BLaER1 treated with 17β-estradiol and CSF1 and Interleukin-3, amounts not matched to agents 10 nM and 100 nM (cell line): ENCODE results near the gene USH2A.

Experiments used
- H3K27ac ChIP-seq, 11 experiments: shearing (Covaris generic); formaldehyde crosslinking; 2 replicates each; pipeline ENCODE4 v1.8.1; 2022
- H3K27me3 ChIP-seq, 11 experiments: shearing (Covaris generic); formaldehyde crosslinking; 2 replicates each; pipeline ENCODE4 v1.8.1; 2022
- H3K36me3 ChIP-seq, 11 experiments: shearing (Covaris generic); formaldehyde crosslinking; 2 replicates each; pipeline ENCODE4 v1.8.1; 2022
- H3K4me1 ChIP-seq, 10 experiments: shearing (Covaris generic); formaldehyde crosslinking; 2 replicates each; pipeline ENCODE4 v1.8.1; 2022
- H3K4me2 ChIP-seq, 11 experiments: shearing (Covaris generic); formaldehyde crosslinking; 2 replicates each; pipeline ENCODE4 v1.8.1; 2022
- H3K4me3 ChIP-seq, 10 experiments: shearing (Covaris generic); formaldehyde crosslinking; 2 replicates each; pipeline ENCODE4 v1.8.1; 2022
- H3K9ac ChIP-seq, 11 experiments: shearing (Covaris generic); formaldehyde crosslinking; 2 replicates each; pipeline ENCODE4 v1.8.1; 2022
- H3K9me3 ChIP-seq, 11 experiments: shearing (Covaris generic); formaldehyde crosslinking; replicated peaks in 1 of 11; 2 replicates each; pipeline ENCODE4 v1.8.1; 2022
- H4K20me1 ChIP-seq, 11 experiments: shearing (Covaris generic); formaldehyde crosslinking; 2 replicates each; pipeline ENCODE4 v1.8.1; 2022
- Cebpa-rat ChIP-seq, 11 experiments: shearing (Covaris generic); IDR thresholded peaks; 2 replicates each; pipeline ENCODE4 v1.8.1; 2022

Gene USH2A

DNA sequence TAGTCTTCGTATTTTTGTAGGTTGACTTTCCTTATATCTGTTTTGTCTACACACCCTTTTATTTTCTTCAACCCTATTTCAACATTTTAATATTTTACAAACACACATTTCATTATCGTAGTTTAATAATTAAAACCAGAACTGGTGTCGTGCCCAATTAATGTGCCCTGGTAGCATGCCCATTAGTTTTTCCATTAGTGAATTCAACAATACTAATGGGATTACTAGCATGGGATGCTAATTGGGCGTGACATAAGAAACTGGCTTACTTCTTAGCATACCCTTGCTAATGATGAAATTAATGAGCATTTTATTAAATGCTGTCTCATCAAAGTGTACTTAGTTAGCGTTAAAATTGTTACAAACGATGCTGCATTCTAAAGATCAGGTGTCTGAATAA lies 332.7 kb downstream of the USH2A start:
- TF ChIP-seq Cebpa-rat (IDR thresholded peaks at IDR 0.05) = no peak
- Histone ChIP-seq H3K4me3 (no peak overlapping the region), H3K36me3 (no peaks in the 10 kb centered on the region), H3K4me2 (no peak overlapping the region), H3K4me1 (no peaks in the 10 kb centered on the region), H4K20me1 (no peaks in the 10 kb centered on the region), H3K9me3 (no peaks in the 10 kb centered on the region), H3K9ac (no peak overlapping the region), H3K27ac (no peak overlapping the region), H3K27me3 (no peaks in the 10 kb centered on the region)

DNA sequence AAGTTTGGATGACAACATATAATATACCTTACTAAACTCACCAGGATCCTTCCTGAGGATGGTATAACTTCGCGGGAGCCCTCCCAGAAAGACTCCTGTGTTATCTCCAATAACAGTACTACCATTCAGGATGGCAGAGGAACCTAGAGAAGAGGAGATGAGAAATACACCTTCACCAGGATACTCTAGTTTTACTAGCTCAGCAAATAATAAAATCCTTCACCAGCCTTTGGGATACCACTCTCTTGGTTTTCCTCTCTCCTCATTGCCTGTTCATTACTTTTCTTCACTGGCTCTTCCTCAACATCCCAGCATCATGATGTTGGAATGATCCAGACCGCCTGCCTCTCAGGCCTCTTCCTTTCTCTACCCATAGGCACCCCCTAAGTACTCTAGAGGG lies 336.6 kb downstream of the USH2A start:
- H4K20me1 ChIP-seq = no peaks in the 10 kb centered on the region
- no peaks in the 10 kb centered on the region for H3K9me3 ChIP-seq
- no peak overlapping the region for H3K9ac ChIP-seq
- H3K36me3 ChIP-seq = no peaks in the 10 kb centered on the region
- no peak overlapping the region for H3K4me3 ChIP-seq
- H3K27ac ChIP-seq = no peak overlapping the region
- H3K27me3 ChIP-seq = no peaks in the 10 kb centered on the region
- no peaks in the 10 kb centered on the region for H3K4me1 ChIP-seq
- no peak for TF ChIP-seq Cebpa-rat (IDR thresholded peaks at IDR 0.05)
- no peak overlapping the region for H3K4me2 ChIP-seq

DNA sequence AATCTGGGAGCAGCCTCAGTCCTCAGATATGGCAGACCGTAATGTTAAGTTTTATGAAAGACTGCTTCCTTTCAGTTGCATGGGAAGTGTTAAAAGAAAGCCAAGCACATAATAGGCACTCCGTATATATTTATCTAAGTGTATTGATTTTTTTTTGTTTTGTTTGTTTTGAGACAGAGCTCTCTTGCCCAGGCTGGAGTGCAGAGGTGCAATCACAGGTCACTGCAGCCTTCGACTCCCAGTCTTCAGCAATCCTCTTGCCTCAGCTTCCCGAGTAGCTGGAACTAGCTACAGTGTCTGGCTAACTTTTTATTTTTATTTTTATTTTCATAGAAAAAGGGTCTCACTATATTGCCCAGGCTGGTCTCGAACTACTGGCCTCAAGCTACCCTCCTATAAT lies 341.8 kb downstream of the USH2A start:
- no peaks in the 10 kb centered on the region for H4K20me1 ChIP-seq
- H3K9ac ChIP-seq = no peak overlapping the region
- no peak overlapping the region for H3K27ac ChIP-seq
- no peaks in the 10 kb centered on the region for H3K4me1 ChIP-seq
- H3K27me3 ChIP-seq = no peaks in the 10 kb centered on the region
- no peaks in the 10 kb centered on the region for H3K9me3 ChIP-seq
- H3K4me3 ChIP-seq = no peak overlapping the region
- H3K36me3 ChIP-seq = no peaks in the 10 kb centered on the region
- TF ChIP-seq Cebpa-rat (IDR thresholded peaks at IDR 0.05) = no peak
- no peak overlapping the region for H3K4me2 ChIP-seq

DNA sequence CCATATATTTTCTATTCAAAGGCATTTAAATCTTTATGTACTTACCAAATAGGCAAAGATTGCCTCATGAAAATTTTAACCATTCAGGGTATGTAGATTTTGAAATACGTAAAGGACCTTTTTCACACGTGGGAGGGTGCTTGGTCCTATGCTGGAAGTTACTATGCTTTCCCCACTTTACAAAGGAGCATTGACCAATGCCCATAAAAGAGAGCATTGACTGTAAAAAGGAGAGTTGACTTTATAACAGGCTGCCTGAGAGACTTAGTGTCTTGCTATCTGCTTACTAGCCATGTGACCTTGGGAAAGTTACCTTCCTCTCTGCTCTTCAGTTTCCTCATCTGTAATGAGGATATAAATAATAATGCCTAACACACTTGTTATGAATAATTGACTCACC lies 346.5 kb downstream of the USH2A start:
- H3K27me3 ChIP-seq = no peaks in the 10 kb centered on the region
- H3K9me3 ChIP-seq = no peaks in the 10 kb centered on the region
- no peak overlapping the region for H3K27ac ChIP-seq
- TF ChIP-seq Cebpa-rat (IDR thresholded peaks at IDR 0.05) = no peak
- H3K36me3 ChIP-seq = no peaks in the 10 kb centered on the region
- no peak overlapping the region for H3K9ac ChIP-seq
- no peaks in the 10 kb centered on the region for H4K20me1 ChIP-seq
- H3K4me1 ChIP-seq = no peaks in the 10 kb centered on the region
- no peak overlapping the region for H3K4me2 ChIP-seq
- no peak overlapping the region for H3K4me3 ChIP-seq

DNA sequence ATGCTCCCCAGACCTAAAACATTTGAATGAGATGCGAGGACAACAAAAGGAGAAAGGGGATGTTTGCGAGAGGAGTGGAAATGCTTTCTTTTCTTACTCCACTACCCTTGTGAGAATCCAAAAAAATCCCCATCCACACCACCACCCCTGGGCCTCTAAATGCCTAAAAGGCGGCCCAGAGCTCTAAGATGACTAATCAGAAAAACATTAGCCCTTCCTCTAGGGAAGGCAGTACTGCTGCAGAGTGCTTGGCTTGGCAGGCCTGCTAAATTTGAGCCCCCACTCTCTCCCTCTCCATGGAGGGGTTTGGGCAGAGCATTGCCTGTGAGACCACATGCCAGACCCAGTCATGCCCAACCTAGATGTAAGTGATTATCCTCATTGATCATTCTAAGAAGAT lies 347.9 kb downstream of the USH2A start:
- Histone ChIP-seq H3K4me2 (no peak overlapping the region), H3K27ac (no peak overlapping the region), H3K9me3 (no peaks in the 10 kb centered on the region), H3K36me3 (no peaks in the 10 kb centered on the region), H3K27me3 (no peaks in the 10 kb centered on the region), H3K4me3 (no peak overlapping the region), H3K9ac (no peak overlapping the region), H4K20me1 (no peaks in the 10 kb centered on the region), H3K4me1 (no peaks in the 10 kb centered on the region)
- TF ChIP-seq Cebpa-rat (IDR thresholded peaks at IDR 0.05) = no peak

DNA sequence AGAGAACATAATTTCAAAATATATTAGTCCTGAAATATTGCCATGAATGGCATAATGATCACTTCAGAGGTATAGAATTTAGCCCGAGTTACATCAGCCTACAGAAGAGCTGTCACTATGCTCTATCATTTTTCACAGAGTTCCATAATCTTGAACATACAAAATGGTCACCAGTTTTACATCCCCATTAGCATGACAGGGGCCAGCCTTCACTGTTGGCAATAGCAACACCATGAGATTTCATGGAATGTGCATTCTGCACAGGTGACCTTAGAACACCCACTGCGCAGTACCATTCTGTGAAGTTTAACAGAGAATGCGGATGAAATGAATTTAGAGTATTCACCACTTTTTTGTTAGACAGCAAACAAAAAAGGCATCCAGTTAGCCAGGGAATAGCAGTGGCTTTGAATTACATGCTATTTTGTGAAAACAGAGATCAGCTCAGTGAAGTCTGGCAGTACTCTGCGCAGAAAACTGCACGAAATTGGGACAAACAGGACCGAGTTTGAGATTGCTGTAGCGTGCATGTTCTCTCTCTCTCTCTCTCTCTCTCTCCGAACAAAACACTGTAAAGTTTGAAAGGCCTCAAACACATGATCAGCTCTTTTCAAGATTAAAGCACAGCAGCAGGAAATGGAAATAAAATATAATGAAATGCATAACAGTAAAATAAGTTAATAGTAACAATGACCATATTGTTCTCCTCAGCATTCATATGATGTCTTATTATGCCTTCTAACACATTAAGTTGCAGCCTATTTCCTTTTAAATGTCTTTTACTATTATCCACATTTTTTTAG lies 349.3 kb downstream of the USH2A start:
- Histone ChIP-seq H4K20me1 (no peaks in the 10 kb centered on the region), H3K4me2 (no peak overlapping the region), H3K4me3 (no peak overlapping the region), H3K27ac (no peak overlapping the region), H3K4me1 (no peaks in the 10 kb centered on the region), H3K9ac (no peak overlapping the region), H3K36me3 (no peaks in the 10 kb centered on the region), H3K9me3 (no peaks in the 10 kb centered on the region), H3K27me3 (no peaks in the 10 kb centered on the region)
- TF ChIP-seq Cebpa-rat (IDR thresholded peaks at IDR 0.05) = no peak

DNA sequence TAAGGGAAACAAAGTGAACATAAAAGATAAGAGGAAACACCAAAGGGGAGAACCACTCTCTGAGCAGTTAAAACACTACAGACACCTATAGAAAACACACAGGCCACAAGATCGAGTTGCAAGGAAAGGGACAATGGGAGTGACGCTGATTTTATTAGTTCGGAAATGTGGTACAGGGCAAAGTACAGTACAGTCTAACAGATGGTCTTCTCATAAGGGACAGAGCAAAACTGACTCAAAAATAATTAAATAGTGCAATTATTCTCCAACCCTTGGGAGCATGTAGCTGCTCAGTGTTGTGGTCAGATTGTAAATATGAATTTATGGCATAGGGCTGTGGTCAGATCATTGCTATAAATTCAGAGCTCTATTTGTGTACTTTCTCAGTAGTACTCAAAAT lies 352.0 kb downstream of the USH2A start:
- H3K4me3 ChIP-seq = no peak overlapping the region
- no peaks in the 10 kb centered on the region for H3K27me3 ChIP-seq
- no peaks in the 10 kb centered on the region for H3K9me3 ChIP-seq
- no peaks in the 10 kb centered on the region for H3K36me3 ChIP-seq
- TF ChIP-seq Cebpa-rat (IDR thresholded peaks at IDR 0.05) = no peak
- H3K9ac ChIP-seq = no peak overlapping the region
- no peak overlapping the region for H3K4me2 ChIP-seq
- H3K27ac ChIP-seq = no peak overlapping the region
- no peaks in the 10 kb centered on the region for H3K4me1 ChIP-seq
- H4K20me1 ChIP-seq = no peaks in the 10 kb centered on the region

DNA sequence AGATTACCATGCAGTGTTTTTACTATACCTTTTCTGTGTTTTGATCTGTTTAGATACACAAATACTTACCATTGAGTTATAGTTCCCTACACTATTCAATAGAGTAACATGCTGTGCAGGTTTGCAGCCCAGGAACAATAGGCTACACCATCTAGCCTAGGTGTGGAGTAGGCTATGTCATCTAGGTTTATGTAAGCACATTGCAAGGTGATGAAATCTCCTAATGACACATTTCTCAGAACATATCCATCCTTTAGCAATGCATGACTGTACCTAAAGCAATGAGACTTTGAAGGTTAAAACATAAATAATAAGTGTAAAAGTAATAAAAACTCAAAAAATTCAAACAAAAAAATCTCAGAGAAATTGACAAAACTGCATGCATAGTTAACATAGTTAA lies 358.6 kb downstream of the USH2A start:
- Histone ChIP-seq H3K9ac (no peak overlapping the region), H3K4me2 (no peak overlapping the region), H3K4me3 (no peak overlapping the region), H3K27ac (no peak overlapping the region), H3K9me3 (no peaks in the 10 kb centered on the region), H3K36me3 (no peaks in the 10 kb centered on the region), H3K27me3 (no peaks in the 10 kb centered on the region), H4K20me1 (no peaks in the 10 kb centered on the region), H3K4me1 (no peaks in the 10 kb centered on the region)
- TF ChIP-seq Cebpa-rat (IDR thresholded peaks at IDR 0.05) = no peak

DNA sequence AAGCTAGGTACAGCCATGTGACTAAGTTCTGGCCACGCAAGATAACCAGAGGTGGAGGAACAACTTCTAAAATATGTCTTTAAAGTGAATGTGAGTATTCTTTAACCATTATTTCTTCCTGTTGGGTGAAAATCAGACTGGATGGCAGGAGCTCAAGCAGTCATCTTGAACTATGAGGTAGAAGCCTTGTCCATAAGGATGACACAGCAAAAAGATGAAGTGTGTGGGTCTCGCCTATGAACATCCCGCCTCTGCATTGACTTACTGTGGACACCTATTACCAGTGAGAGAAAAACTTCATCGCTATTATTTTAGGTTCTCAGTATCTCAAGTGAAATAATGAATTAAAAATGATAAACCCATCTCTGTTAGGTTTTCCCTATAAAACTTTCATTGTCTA lies 365.3 kb downstream of the USH2A start:
- no peaks in the 10 kb centered on the region for H4K20me1 ChIP-seq
- no peaks in the 10 kb centered on the region for H3K9me3 ChIP-seq
- no peaks in the 10 kb centered on the region for H3K36me3 ChIP-seq
- H3K4me3 ChIP-seq = no peak overlapping the region
- no peak overlapping the region for H3K27ac ChIP-seq
- no peaks in the 10 kb centered on the region for H3K4me1 ChIP-seq
- H3K9ac ChIP-seq = no peak overlapping the region
- no peaks in the 10 kb centered on the region for H3K27me3 ChIP-seq
- no peak for TF ChIP-seq Cebpa-rat (IDR thresholded peaks at IDR 0.05)
- H3K4me2 ChIP-seq = no peak overlapping the region

DNA sequence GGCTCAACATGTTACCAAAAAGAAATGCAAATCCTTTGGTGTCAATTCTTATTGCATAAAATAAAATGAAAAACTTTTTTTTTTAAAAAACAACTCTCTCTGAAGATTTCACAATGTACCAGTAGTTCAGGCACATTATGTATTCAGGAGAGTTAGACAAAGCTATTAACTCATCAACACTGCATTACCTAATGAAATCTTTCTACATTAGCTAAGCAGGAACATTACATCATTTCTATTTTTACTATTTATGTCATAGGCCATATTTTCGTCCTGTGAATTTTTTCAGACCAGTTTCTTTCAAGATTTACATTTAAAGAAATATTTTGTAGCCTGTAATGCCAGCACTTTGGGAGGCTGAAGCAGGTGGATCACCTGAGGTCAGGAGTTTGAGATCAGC lies 366.2 kb downstream of the USH2A start:
- Histone ChIP-seq H3K36me3 (no peaks in the 10 kb centered on the region), H3K9ac (no peak overlapping the region), H3K27ac (no peak overlapping the region), H3K9me3 (no peaks in the 10 kb centered on the region), H3K4me2 (no peak overlapping the region), H3K4me1 (no peaks in the 10 kb centered on the region), H4K20me1 (no peaks in the 10 kb centered on the region), H3K27me3 (no peaks in the 10 kb centered on the region), H3K4me3 (no peak overlapping the region)
- no peak for TF ChIP-seq Cebpa-rat (IDR thresholded peaks at IDR 0.05)
